Measurements from ENCODE around the gene EMB. TPM values are rescaled to one million over a fixed set of nuclear protein-coding genes. Genes with fewer than 3 reads are reported as not detected.
"Not testable (repeated sequence)": the region's sequence is repeated elsewhere in the genome, so short reads cannot be mapped to it uniquely, and the experiment has no call there.

The EMB gene
- polyA plus RNA-seq, 1 experiment: 0.89 TPM

DNA sequence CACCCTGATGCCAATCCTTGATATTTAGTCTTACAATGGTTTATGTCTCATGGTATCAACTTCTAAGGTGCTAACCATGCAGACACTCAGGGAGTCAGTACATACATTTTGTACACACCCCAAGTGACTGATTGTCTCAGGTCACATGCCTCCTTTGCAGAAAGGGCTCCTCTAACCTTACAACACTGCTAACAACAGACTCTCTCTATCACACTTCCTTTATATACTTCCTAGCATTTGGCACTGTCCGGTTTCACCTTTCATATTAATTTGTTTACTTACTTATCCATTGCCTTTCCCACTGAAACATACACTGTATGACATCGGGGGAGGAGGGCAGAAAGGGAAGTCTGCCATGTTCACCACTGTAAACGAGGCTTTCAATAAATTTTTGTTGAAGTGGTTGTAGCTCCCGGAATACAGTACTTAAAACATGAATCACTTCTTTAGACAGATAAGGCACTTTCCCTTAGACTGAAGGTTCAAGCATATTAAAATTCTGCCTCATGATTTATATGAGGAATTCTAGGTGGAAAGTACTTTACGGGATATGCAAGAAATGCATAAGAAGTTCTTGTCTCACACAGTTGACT, 20.6 kb downstream of the EMB start:
- ChIA-PET POLR2A (no interaction called here), CTCF (no interaction called here)
- Histone ChIP-seq H3K9me3 (ENCODE audit: control insufficient read depth, insufficient read depth, low read length) (no peaks in the 10 kb centered on the region; the same call in 1 of the 2 replicates), H3K4me3 (ENCODE audit: low read depth, low read length) (no peak overlapping the region), H3K27ac (ENCODE audit: low read depth, low read length) (no peak overlapping the region), H3K27me3 (ENCODE audit: control insufficient read depth, insufficient read depth, low read length) (no peaks in the 10 kb centered on the region)
- DNase-seq (ENCODE audit: low read depth, low spot score): no peak
- TF ChIP-seq, protein P1, sequence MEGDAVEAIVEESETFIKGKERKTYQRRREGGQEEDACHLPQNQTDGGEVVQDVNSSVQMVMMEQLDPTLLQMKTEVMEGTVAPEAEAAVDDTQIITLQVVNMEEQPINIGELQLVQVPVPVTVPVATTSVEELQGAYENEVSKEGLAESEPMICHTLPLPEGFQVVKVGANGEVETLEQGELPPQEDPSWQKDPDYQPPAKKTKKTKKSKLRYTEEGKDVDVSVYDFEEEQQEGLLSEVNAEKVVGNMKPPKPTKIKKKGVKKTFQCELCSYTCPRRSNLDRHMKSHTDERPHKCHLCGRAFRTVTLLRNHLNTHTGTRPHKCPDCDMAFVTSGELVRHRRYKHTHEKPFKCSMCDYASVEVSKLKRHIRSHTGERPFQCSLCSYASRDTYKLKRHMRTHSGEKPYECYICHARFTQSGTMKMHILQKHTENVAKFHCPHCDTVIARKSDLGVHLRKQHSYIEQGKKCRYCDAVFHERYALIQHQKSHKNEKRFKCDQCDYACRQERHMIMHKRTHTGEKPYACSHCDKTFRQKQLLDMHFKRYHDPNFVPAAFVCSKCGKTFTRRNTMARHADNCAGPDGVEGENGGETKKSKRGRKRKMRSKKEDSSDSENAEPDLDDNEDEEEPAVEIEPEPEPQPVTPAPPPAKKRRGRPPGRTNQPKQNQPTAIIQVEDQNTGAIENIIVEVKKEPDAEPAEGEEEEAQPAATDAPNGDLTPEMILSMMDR (IDR thresholded peaks at IDR 0.05; ENCODE audit: low read depth, low read length): no peak

DNA sequence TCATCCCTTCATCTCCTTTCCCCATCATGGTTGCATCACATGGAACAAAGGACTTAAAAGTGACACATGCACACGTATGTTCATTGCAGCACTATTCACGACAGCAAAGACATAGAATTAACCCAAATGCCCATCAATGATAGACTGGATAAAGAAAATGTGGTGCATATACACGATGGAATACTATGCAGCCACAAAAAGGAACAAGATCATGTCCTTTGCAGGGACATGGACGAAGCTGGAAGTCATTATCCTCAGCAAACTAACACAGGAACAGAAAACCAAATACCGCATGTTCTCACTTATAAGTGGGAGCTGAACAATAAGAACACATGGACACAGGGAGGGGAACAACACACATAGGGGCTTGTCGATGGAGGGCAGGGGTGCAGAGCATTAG, 21.4 kb downstream of the EMB start:
- H3K9me3 ChIP-seq (ENCODE audit: control insufficient read depth, insufficient read depth, low read length); POLR2A ChIA-PET; DNase-seq (ENCODE audit: low read depth, low spot score); CTCF ChIA-PET; H3K27me3 ChIP-seq (ENCODE audit: control insufficient read depth, insufficient read depth, low read length); H3K4me3 ChIP-seq (ENCODE audit: low read depth, low read length); H3K27ac ChIP-seq (ENCODE audit: low read depth, low read length): not testable (repeated sequence)

DNA sequence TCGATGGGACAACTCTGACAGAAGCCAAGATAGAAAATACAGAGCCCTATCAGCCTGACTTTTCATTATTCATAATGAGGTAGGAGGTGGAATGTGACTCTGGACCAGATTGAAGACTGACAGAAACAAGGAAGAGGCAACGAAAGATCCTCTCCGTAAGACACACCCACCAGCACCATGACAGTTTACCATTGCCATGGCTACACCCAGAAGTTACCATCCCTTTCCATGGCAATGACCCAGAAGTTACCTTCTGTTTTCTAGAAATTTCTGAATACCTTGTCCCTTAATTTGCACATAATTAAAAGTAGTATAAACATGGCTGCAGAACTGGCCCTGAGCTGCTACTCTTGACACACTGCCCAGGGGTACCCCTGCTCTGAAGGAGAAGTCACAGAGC, 24.5 kb downstream of the EMB start:
- POLR2A ChIA-PET: not testable (repeated sequence)

DNA sequence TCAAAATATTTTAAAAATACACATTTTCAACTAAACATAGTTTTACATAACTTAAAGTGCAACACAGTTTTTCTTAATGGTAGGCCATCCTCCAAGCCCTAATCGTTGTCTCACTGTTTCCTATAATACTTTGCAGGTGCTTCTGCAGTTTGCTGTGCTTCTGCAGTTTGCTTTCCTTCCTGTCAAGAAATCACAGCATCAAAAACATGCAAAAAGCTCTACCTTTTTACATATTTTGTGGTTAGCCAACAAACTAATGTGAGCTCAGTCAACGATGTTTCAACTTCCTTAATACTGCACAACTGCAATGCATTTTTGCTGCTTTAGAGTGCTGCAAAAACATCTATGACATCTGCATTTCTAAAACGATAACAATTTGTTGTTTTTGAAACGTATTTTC, 25.2 kb downstream of the EMB start:
- Histone ChIP-seq H3K4me3 (ENCODE audit: low read depth, low read length) (no peak overlapping the region), H3K27me3 (ENCODE audit: control insufficient read depth, insufficient read depth, low read length) (no peaks in the 10 kb centered on the region), H3K9me3 (ENCODE audit: control insufficient read depth, insufficient read depth, low read length) (no peaks in the 10 kb centered on the region; the same call in 1 of the 2 replicates), H3K27ac (ENCODE audit: low read depth, low read length) (no peak overlapping the region)
- POLR2A ChIA-PET: no interaction called here
- TF ChIP-seq, protein P1 (IDR thresholded peaks at IDR 0.05; ENCODE audit: low read depth, low read length): no peak
- CTCF ChIA-PET: no interaction called here
- no peak for DNase-seq (ENCODE audit: low read depth, low spot score)

More for the DNA sequence above, 24.5 kb downstream of the EMB start:
- DNase-seq (ENCODE audit: low read depth, low spot score); CTCF ChIA-PET; H3K4me3 ChIP-seq (ENCODE audit: low read depth, low read length); H3K27me3 ChIP-seq (ENCODE audit: control insufficient read depth, insufficient read depth, low read length); H3K9me3 ChIP-seq (ENCODE audit: control insufficient read depth, insufficient read depth, low read length); H3K27ac ChIP-seq (ENCODE audit: low read depth, low read length): not testable (repeated sequence)

DNA sequence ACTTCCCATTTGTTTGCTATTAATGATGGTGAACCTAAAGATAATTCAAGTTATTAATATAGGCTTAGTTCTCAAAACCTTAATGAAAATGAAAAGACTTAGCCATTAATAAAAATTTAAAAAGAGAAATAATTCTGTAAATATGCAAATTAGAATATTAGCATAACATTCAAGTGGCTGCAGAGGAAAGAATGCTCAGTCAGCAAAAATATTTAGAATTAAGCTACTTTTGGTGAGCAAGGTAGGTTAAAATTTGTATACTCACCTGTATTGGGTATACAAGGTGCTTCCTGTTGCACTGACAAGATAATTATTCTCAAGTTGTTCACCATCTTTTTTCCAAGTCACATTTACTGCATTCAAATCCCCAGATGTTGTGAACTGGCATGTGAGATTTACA, 30.2 kb downstream of the EMB start:
- H3K27ac ChIP-seq (ENCODE audit: low read depth, low read length); CTCF ChIA-PET; POLR2A ChIA-PET; H3K4me3 ChIP-seq (ENCODE audit: low read depth, low read length); H3K27me3 ChIP-seq (ENCODE audit: control insufficient read depth, insufficient read depth, low read length); DNase-seq (ENCODE audit: low read depth, low spot score); H3K9me3 ChIP-seq (ENCODE audit: control insufficient read depth, insufficient read depth, low read length): not testable (repeated sequence)

DNA sequence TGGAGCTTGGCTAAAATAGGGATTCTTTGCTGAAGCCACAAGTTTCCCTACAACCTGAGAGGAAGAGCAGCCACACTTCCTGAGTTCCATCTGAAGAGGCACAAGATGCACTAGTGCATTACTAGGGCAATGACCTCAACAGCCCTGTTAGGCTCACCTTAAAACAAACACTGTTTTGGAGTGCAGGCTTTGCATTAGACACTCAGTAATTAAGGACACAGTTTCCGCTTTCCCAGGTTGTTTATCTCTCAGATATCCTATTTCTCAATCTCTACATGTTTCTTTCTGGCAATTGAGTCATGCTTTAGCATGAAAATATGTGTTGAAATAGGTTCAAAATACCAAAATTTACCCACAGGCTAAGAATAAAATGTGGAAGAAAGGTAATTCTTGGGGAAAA, 34.2 kb downstream of the EMB start:
- POLR2A ChIA-PET: no interaction called here
- Histone ChIP-seq H3K4me3 (ENCODE audit: low read depth, low read length) (no peak overlapping the region), H3K27ac (ENCODE audit: low read depth, low read length) (no peak overlapping the region), H3K9me3 (ENCODE audit: control insufficient read depth, insufficient read depth, low read length) (no peaks in the 10 kb centered on the region), H3K27me3 (ENCODE audit: control insufficient read depth, insufficient read depth, low read length) (no peaks in the 10 kb centered on the region)
- TF ChIP-seq, protein P1 (IDR thresholded peaks at IDR 0.05; ENCODE audit: low read depth, low read length): no peak
- CTCF ChIA-PET: no interaction called here
- no peak for DNase-seq (ENCODE audit: low read depth, low spot score)

DNA sequence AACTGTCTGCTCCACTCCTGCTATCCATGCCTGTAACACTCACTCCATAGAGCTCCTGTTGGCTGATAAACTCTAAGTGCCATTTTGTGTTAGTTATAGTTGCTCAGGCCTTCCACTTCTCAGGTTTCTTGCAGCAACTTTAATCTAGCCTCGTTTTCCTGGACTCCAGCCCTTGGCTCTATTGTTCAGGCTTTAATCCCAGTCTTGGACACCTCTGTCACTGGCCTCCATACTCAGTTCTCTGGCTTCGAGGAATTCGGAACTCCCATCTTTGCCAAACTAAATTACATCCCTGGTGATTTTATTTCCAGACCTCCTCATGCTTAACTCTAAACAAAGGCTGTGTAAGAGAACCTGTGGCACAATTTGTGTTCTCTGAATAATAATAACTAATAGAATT, 39.8 kb downstream of the EMB start:
- Histone ChIP-seq H3K9me3 (ENCODE audit: control insufficient read depth, insufficient read depth, low read length) (no peaks in the 10 kb centered on the region), H3K4me3 (ENCODE audit: low read depth, low read length) (no peak overlapping the region), H3K27ac (ENCODE audit: low read depth, low read length) (no peak overlapping the region), H3K27me3 (ENCODE audit: control insufficient read depth, insufficient read depth, low read length) (no peaks in the 10 kb centered on the region)
- TF ChIP-seq, protein P1 (IDR thresholded peaks at IDR 0.05; ENCODE audit: low read depth, low read length): no peak
- ChIA-PET CTCF (no interaction called here), POLR2A (no interaction called here)
- DNase-seq (ENCODE audit: low read depth, low spot score): no peak

DNA sequence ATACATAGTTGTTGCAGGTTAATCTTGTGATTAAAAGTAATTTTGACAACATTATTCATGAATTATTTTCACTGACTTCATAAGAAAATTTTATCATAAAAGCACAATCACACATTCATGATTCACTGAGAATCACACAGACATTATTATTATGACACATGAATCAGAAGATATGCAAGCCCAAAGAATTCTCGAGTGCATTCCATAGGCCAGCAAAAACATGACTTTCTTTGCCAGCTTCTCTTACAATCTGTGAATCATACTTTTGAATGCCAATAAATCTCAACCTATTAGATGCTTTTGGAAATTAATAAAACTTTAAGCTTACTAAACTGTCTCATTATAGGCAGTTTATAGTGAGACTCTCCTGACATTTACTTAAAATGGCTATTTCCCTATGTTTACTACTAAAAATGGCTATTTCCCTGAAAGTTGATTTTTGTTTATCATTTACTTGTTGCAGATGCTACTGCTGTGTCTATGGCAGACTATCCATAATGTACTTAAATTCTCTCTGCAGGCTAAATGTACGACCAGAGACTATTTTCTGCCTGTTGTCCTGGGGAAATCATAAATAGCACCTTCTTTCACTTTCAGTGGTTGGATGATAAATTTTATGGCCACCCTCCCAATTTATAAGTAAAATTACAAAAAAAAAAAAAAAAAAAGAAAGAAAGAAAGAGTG, 47.0 kb downstream of the EMB start:
- CTCF ChIA-PET; DNase-seq (ENCODE audit: low read depth, low spot score); H3K4me3 ChIP-seq (ENCODE audit: low read depth, low read length); POLR2A ChIA-PET; H3K27ac ChIP-seq (ENCODE audit: low read depth, low read length); H3K27me3 ChIP-seq (ENCODE audit: control insufficient read depth, insufficient read depth, low read length); H3K9me3 ChIP-seq (ENCODE audit: control insufficient read depth, insufficient read depth, low read length): not testable (repeated sequence)

DNA sequence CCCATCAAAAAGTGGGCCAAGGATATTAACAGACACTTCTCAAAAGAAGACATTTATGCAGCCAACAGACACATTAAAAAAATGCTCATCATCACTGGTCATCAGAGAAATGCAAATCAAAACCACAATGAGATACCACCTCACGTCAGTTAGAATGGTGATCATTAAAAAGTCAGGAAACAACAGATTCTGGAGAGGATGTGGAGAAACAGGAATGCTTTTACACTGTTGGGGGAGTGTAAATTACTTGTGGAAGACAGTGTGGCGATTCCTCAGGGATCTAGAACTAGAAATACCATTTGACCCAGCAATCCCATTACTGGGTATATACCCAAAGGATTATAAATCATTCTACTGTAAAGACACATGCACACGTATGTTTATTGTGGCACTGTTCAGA, 48.8 kb downstream of the EMB start:
- H3K9me3 ChIP-seq (ENCODE audit: control insufficient read depth, insufficient read depth, low read length); DNase-seq (ENCODE audit: low read depth, low spot score); CTCF ChIA-PET; H3K4me3 ChIP-seq (ENCODE audit: low read depth, low read length); H3K27me3 ChIP-seq (ENCODE audit: control insufficient read depth, insufficient read depth, low read length); POLR2A ChIA-PET; H3K27ac ChIP-seq (ENCODE audit: low read depth, low read length): not testable (repeated sequence)
